BLaER1 (cell line): ENCODE data around the gene CRLF3.
"Not testable (repeated sequence)": the region's sequence is repeated elsewhere in the genome, so short reads cannot be mapped to it uniquely, and the experiment has no call there.

Experiments
- H3K27ac ChIP-seq: shearing (Covaris generic); formaldehyde crosslinking; 2 replicates; pipeline ENCODE4 v1.8.1; 2022
- H3K27me3 ChIP-seq: shearing (Covaris generic); formaldehyde crosslinking; 2 replicates; pipeline ENCODE4 v1.8.1; 2022
- H3K36me3 ChIP-seq: shearing (Covaris generic); formaldehyde crosslinking; 2 replicates; pipeline ENCODE4 v1.8.1; 2022
- H3K4me1 ChIP-seq: shearing (Covaris generic); formaldehyde crosslinking; 2 replicates; pipeline ENCODE4 v1.8.1; 2022
- H3K4me2 ChIP-seq: shearing (Covaris generic); formaldehyde crosslinking; 2 replicates; pipeline ENCODE4 v1.8.1; 2022
- H3K4me3 ChIP-seq: shearing (Covaris generic); formaldehyde crosslinking; 2 replicates; pipeline ENCODE4 v1.8.1; 2022
- H3K9ac ChIP-seq: shearing (Covaris generic); formaldehyde crosslinking; 2 replicates; pipeline ENCODE4 v1.8.1; 2022
- H3K9me3 ChIP-seq: shearing (Covaris generic); formaldehyde crosslinking; 2 replicates; pipeline ENCODE4 v1.8.1; 2022
- H4K20me1 ChIP-seq: shearing (Covaris generic); formaldehyde crosslinking; 2 replicates; pipeline ENCODE4 v1.8.1; 2022
- Cebpa-rat ChIP-seq: shearing (Covaris generic); IDR thresholded peaks from 2 replicates; pipeline ENCODE4 v1.8.1; 2022

Gene CRLF3

GRCh38 chr17:30831663-30832437 lies 7.4 kb upstream of the CRLF3 start, which contains the start of gene ATAD5:
Gene ATAD5, plus strand, starts transcription at chr17:30831966. Its CDS starts 382 bp downstream, at chr17:30832348.
- peaks cover 13% of the 10 kb centered on the region for H4K20me1 ChIP-seq
- peak within 1 kb of the TSS; percentile 94 for H3K4me3 ChIP-seq
- no peaks in the 10 kb centered on the region for H3K27me3 ChIP-seq
- no peaks in the 10 kb centered on the region for H3K9me3 ChIP-seq
- peak within 1 kb of the TSS; percentile 85 for H3K4me2 ChIP-seq
- no peak for TF ChIP-seq Cebpa-rat
- peak within 1 kb of the TSS; percentile 97 for H3K9ac ChIP-seq
- peaks cover 30% of the 10 kb centered on the region for H3K36me3 ChIP-seq
- peak within 1 kb of the TSS; percentile 93 for H3K27ac ChIP-seq
- peaks cover 23% of the 10 kb centered on the region for H3K4me1 ChIP-seq

- no peaks in the 10 kb centered on the region for H3K27me3 ChIP-seq
- peaks cover 13% of the 10 kb centered on the region for H4K20me1 ChIP-seq
- no peaks in the 10 kb centered on the region for H3K9me3 ChIP-seq
- H3K27ac ChIP-seq, result peak overlapping the region; percentile 93
- H3K4me1 ChIP-seq, result peaks cover 23% of the 10 kb centered on the region
- TF ChIP-seq Cebpa-rat, result no peak
- H3K4me2 ChIP-seq, result peak overlapping the region; percentile 85
- peak overlapping the region; percentile 94 for H3K4me3 ChIP-seq
- H3K9ac ChIP-seq, result peak overlapping the region; percentile 97
- peaks cover 24% of the 10 kb centered on the region for H3K36me3 ChIP-seq
Measured at GRCh38 chr17:30831257-30831656, 6.8 kb upstream of the CRLF3 start.

GRCh38 chr17:30829022-30829421 lies 4.5 kb upstream of the CRLF3 start:
- no peak overlapping the region for H3K9ac ChIP-seq
- no peak for TF ChIP-seq Cebpa-rat
- H3K9me3 ChIP-seq, result no peaks in the 10 kb centered on the region
- H3K4me1 ChIP-seq, result peaks cover 33% of the 10 kb centered on the region
- peaks cover 13% of the 10 kb centered on the region for H4K20me1 ChIP-seq
- H3K36me3 ChIP-seq, result peaks cover 2% of the 10 kb centered on the region; the same call in 1 of the 2 replicates
- H3K4me2 ChIP-seq, result no peak overlapping the region
- H3K27ac ChIP-seq, result no peak overlapping the region
- H3K27me3 ChIP-seq, result no peaks in the 10 kb centered on the region
- H3K4me3 ChIP-seq, result no peak overlapping the region

GRCh38 chr17:30827082-30827481 lies 2.6 kb upstream of the CRLF3 start:
- H3K4me3 ChIP-seq, result no peak overlapping the region
- peaks cover 3% of the 10 kb centered on the region; the same call in 1 of the 2 replicates for H4K20me1 ChIP-seq
- no peak overlapping the region for H3K4me2 ChIP-seq
- TF ChIP-seq Cebpa-rat, result no peak
- no peak overlapping the region for H3K27ac ChIP-seq
- H3K27me3 ChIP-seq, result no peaks in the 10 kb centered on the region
- no peak overlapping the region for H3K9ac ChIP-seq
- no peaks in the 10 kb centered on the region for H3K9me3 ChIP-seq
- H3K36me3 ChIP-seq, result no peaks in the 10 kb centered on the region
- peaks cover 34% of the 10 kb centered on the region for H3K4me1 ChIP-seq

DNA sequence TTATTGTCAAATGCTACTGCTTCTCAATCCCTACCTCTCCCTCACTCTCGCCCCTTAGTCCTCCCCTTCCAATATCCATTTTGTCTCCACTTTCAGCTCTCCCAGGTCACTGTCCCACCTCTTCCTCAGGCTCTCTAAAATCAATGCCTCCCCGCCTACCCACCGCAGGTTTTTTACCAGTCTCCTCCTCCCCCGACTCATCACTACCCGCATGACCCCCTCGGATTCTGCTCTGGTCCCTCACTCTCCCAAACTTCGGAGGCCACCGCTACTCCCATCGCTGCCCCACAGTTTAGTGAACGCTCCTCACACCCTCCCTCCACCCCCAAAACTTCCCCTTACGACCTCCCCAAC lies 513 bp downstream of the CRLF3 start:
- H3K4me2 ChIP-seq, result peak overlapping the region; percentile 92
- H3K4me1 ChIP-seq, result peaks cover 57% of the 10 kb centered on the region
- TF ChIP-seq Cebpa-rat, result no peak
- H3K27me3 ChIP-seq, result no peaks in the 10 kb centered on the region
- H3K9me3 ChIP-seq, result no peaks in the 10 kb centered on the region
- peak overlapping the region; percentile 89 for H3K27ac ChIP-seq
- H3K9ac ChIP-seq, result peak overlapping the region; percentile 90
- H4K20me1 ChIP-seq, result peaks cover 24% of the 10 kb centered on the region
- peak overlapping the region; percentile 91 for H3K4me3 ChIP-seq
- H3K36me3 ChIP-seq, result peaks cover 9% of the 10 kb centered on the region

DNA sequence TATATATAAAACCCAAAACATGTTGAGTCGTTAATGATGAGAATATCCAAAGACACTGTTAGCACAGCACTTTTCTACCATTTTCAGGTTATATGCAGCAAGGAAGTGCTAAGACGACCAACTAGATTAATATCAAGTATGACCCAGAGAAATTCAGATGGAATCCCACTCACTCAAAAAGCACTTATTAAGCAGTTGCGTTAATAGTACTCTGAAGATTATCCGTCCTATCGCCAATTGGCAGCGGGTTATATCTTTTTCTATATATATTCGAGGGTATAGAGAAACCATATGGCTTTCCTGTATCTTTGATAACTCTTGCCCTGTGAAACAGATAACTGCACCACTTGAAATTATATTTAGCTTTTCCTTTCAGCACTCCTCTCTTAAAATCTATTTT lies 1.1 kb downstream of the CRLF3 start:
- peak overlapping the region; percentile 89 for H3K27ac ChIP-seq
- H4K20me1 ChIP-seq, result peaks cover 24% of the 10 kb centered on the region
- peak overlapping the region; percentile 91 for H3K4me3 ChIP-seq

GRCh38 chr17:30822919-30823318 lies 1.6 kb downstream of the CRLF3 start:
- H3K4me2 ChIP-seq, result peak overlapping the region; percentile 92
- peaks cover 19% of the 10 kb centered on the region for H3K36me3 ChIP-seq
- peaks cover 24% of the 10 kb centered on the region for H4K20me1 ChIP-seq
- peak overlapping the region; percentile 91 for H3K4me3 ChIP-seq
- H3K9me3 ChIP-seq, H3K27me3 ChIP-seq: not testable (repeated sequence)
- peaks cover 65% of the 10 kb centered on the region for H3K4me1 ChIP-seq
- H3K27ac ChIP-seq, result peak overlapping the region; percentile 89
- H3K9ac ChIP-seq, result peak overlapping the region; percentile 90

More for the DNA sequence above, 1.1 kb downstream of the CRLF3 start:
- H3K27me3 ChIP-seq, result no peaks in the 10 kb centered on the region
- peak overlapping the region; percentile 92 for H3K4me2 ChIP-seq
- TF ChIP-seq Cebpa-rat, result no peak
- H3K9ac ChIP-seq, result peak overlapping the region; percentile 90
- peaks cover 15% of the 10 kb centered on the region for H3K36me3 ChIP-seq
- peaks cover 63% of the 10 kb centered on the region for H3K4me1 ChIP-seq
- H3K9me3 ChIP-seq, result peaks cover 5% of the 10 kb centered on the region; the same call in 1 of the 2 replicates

DNA sequence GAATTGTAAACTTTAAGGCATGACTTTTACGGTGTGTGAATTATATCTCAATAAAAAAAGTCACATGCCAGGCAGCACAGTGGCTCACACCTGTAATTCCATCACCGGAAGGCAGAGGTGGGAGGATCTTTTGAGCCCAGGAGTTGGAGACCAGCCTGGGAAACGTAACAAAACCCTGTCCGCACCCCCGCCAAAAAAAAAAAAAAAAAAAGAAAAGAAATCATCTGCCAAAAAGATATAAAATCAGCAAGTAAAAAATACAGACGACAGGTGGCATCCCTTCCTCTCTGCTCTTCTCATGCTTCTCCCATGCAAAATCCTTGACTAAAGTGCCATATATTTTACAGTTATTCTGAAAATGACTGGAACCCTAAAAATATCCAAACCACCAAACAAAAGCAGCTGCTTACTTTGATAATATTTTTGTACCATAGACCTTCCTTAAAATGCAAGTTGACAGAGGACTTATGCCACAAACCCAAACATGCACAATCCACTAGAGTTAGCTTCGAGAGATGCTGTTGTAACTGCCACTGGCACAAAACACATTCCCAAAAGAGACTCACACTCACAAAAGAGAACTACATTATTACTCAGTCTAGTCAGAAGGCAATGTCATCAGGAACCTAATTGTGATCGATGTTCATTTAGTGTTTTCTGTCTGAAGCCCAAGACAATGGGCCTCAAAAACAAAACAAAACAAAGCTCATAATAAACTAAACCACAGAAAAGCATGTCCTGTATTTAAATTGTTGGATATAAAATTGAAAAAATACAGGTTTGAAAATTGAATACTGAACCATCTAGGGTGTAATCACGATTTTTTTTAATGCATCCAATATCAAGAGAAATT lies 2.4 kb downstream of the CRLF3 start:
- H3K27ac ChIP-seq, result peak overlapping the region; percentile 89

GRCh38 chr17:30819971-30820705 lies 4.4 kb downstream of the CRLF3 start:
- peak overlapping the region; percentile 55 for H3K27ac ChIP-seq

More for the DNA sequence above, 2.4 kb downstream of the CRLF3 start:
- peaks cover 6% of the 10 kb centered on the region; the same call in 1 of the 2 replicates for H3K9me3 ChIP-seq
- peaks cover 65% of the 10 kb centered on the region for H3K4me1 ChIP-seq
- H4K20me1 ChIP-seq, result peaks cover 24% of the 10 kb centered on the region
- peaks cover 22% of the 10 kb centered on the region for H3K36me3 ChIP-seq
- peak overlapping the region; percentile 90 for H3K9ac ChIP-seq
- peak overlapping the region; percentile 91 for H3K4me3 ChIP-seq
- TF ChIP-seq Cebpa-rat, result no peak
- H3K27me3 ChIP-seq, result no peaks in the 10 kb centered on the region
- peak overlapping the region; percentile 92 for H3K4me2 ChIP-seq

More at GRCh38 chr17:30819971-30820705, 4.4 kb downstream of the CRLF3 start:
- Histone ChIP-seq H3K36me3 (peaks cover 30% of the 10 kb centered on the region), H3K4me3 (no peak overlapping the region), H4K20me1 (peaks cover 24% of the 10 kb centered on the region), H3K9me3 (peaks cover 6% of the 10 kb centered on the region; the same call in 1 of the 2 replicates), H3K4me2 (peak overlapping the region; percentile 92), H3K4me1 (peaks cover 59% of the 10 kb centered on the region), H3K27me3 (no peaks in the 10 kb centered on the region), H3K9ac (0 out of 2 replicates have a peak overlapping the region, but pooled peaks have one; percentile 13)
- no peak for TF ChIP-seq Cebpa-rat
